Nephron progenitor cell (in vitro differentiated cells): ENCODE data around the gene MINDY4.

ENCODE experiments used
- DNase-seq: peaks from one replicate; pipeline ENCODE4 v3.0.0; 2021
- H3K27ac Mint-ChIP-seq: 2 replicates; pipeline ENCODE4 v1.8.0; 2021; ENCODE audit warnings: mild to moderate bottlenecking, moderate library complexity, mixed read lengths
- H3K27me3 Mint-ChIP-seq: 2 replicates; pipeline ENCODE4 v1.8.0; 2021; ENCODE audit warnings: mild to moderate bottlenecking, low read depth, mixed read lengths; ENCODE audit not compliant: poor library complexity
- H3K36me3 Mint-ChIP-seq: 2 replicates; pipeline ENCODE4 v1.8.0; 2021; ENCODE audit warnings: low read depth, mixed read lengths
- H3K4me1 Mint-ChIP-seq: 2 replicates; pipeline ENCODE4 v1.8.0; 2021; ENCODE audit warnings: mixed read lengths
- H3K4me3 Mint-ChIP-seq: 2 replicates; pipeline ENCODE4 v1.8.0; 2021; ENCODE audit warnings: mild to moderate bottlenecking, moderate library complexity, mixed read lengths
- H3K9me3 Mint-ChIP-seq: 2 replicates; pipeline ENCODE4 v1.8.0; 2021; ENCODE audit warnings: mild to moderate bottlenecking, moderate library complexity, mixed read lengths
- TF ChIP-seq, protein P1 (sequence below): fragments of 200-600 bp; sonication (generic); IDR thresholded peaks from 2 replicates; pipeline ENCODE4 v1.5.0; 2021; ENCODE audit warnings: antibody characterized with exemption

The MINDY4 gene

DNA sequence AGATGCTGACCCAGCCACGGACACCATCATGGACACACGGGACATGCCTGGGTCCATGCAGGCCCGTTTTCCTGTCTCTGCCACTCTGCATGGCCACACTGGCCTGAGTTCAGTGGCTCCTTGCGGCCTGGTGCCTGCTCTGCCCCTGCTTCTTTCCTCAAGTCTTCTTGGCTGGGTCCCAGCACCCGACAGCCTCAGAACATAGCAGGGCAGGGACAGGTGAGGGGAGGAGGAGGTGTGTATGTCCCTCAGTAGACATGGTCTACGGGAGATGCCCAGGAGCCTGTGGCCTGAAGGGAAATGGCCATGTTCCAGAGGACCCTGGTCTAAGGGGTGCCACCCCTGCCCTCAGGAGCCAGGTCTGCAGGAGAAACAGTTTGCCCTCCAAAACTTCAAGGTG lies 138.2 kb downstream of the MINDY4 start:
- no peaks in the 10 kb centered on the region for H3K9me3 Mint-ChIP-seq
- DNase-seq, result no peak
- H3K4me3 Mint-ChIP-seq, result no peak overlapping the region
- H3K4me1 Mint-ChIP-seq, result peaks cover 27% of the 10 kb centered on the region
- H3K36me3 Mint-ChIP-seq, result no peaks in the 10 kb centered on the region
- no peak overlapping the region for H3K27ac Mint-ChIP-seq
- peaks cover 15% of the 10 kb centered on the region for H3K27me3 Mint-ChIP-seq
- TF ChIP-seq, protein P1, sequence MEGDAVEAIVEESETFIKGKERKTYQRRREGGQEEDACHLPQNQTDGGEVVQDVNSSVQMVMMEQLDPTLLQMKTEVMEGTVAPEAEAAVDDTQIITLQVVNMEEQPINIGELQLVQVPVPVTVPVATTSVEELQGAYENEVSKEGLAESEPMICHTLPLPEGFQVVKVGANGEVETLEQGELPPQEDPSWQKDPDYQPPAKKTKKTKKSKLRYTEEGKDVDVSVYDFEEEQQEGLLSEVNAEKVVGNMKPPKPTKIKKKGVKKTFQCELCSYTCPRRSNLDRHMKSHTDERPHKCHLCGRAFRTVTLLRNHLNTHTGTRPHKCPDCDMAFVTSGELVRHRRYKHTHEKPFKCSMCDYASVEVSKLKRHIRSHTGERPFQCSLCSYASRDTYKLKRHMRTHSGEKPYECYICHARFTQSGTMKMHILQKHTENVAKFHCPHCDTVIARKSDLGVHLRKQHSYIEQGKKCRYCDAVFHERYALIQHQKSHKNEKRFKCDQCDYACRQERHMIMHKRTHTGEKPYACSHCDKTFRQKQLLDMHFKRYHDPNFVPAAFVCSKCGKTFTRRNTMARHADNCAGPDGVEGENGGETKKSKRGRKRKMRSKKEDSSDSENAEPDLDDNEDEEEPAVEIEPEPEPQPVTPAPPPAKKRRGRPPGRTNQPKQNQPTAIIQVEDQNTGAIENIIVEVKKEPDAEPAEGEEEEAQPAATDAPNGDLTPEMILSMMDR, result no peak

DNA sequence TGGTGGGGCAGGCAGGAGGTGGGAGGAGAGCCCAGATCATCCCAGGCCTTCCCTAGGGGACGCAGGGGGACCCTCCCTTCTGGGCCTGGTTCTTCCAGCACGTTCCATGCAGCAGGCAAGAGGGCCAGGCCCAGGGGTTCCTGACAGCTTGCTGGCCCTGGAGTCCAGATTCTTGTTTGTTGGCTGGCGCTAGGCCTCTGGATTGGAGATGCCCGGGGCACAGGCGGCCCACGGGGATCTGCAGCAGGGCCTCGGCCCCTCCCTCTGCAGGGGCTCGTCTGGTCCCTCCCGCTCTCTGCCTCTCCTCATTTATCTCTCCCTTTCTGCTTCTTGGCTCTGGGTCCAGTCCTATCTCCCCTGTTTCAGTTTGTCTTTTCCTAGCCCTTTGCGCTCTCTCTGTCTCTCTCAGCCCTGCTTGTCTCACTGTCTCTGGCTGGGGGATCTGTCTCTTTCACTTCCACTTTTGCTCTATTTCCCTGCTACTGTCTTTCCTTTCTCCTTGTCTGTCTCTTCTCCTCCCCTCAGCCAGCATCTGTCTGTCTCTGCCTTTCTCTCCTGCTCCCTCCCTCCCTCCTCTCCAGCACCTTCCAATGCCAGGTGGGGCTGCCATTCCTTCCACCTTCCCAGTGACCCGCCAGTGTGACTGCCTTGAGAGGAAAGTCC lies 139.3 kb downstream of the MINDY4 start:
- Mint-ChIP-seq H3K27ac (no peak overlapping the region), H3K27me3 (peaks cover 15% of the 10 kb centered on the region), H3K4me1 (peaks cover 29% of the 10 kb centered on the region), H3K36me3 (no peaks in the 10 kb centered on the region), H3K4me3 (no peak overlapping the region), H3K9me3 (no peaks in the 10 kb centered on the region)
- TF ChIP-seq, protein P1, result no peak
- DNase-seq, result no peak

DNA sequence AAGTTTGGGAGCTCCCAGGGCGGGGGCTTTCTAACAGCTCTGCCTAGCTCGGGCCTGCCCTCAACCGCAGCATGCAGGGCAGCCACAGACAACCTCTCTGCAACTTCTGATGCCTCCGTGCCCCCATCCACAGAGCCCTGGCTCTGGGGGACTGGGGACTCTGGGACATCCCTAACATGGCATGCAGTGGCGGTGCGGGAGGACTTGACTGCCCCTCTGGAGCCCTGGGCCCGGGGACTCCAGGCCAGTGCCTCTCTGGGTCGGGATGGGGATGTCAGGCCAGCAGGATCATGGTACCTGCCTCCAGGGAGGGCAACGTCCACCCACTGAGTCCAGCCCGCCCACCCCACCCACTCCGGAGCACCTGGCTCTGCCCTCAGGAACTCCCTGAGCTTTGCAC lies 139.9 kb downstream of the MINDY4 start:
- Mint-ChIP-seq H3K27ac (no peak overlapping the region), H3K4me3 (no peak overlapping the region), H3K27me3 (peaks cover 15% of the 10 kb centered on the region), H3K4me1 (peaks cover 30% of the 10 kb centered on the region), H3K9me3 (no peaks in the 10 kb centered on the region), H3K36me3 (no peaks in the 10 kb centered on the region)
- TF ChIP-seq, protein P1, result no peak
- no peak for DNase-seq

DNA sequence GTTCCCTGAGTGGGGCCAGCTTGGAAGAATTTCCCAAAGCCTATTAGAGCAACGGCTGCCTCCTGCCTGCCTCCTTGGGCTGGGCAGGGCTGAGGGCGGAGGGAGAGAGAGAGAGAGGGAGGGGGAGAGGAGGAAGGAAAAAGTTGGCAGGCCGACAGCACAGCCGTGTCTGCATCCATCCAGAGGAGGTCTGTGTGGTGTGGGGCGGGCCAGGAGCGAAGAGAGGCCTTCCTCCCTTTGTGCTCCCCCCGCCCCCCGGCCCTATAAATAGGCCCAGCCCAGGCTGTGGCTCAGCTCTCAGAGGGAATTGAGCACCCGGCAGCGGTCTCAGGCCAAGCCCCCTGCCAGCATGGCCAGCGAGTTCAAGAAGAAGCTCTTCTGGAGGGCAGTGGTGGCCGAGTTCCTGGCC lies 140.3 kb downstream of the MINDY4 start, which contains the start of gene AQP1:
Gene AQP1 (plus strand): TSS at position 293 of the 409 bp plus-strand sequence. CDS start 57 bp downstream, at position 350.
- H3K4me1 Mint-ChIP-seq, result peaks cover 31% of the 10 kb centered on the region
- DNase-seq, result no peak
- H3K9me3 Mint-ChIP-seq, result no peaks in the 10 kb centered on the region
- H3K27me3 Mint-ChIP-seq, result peaks cover 15% of the 10 kb centered on the region
- H3K27ac Mint-ChIP-seq, result no peak within 1 kb of the TSS
- H3K4me3 Mint-ChIP-seq, result no peak within 1 kb of the TSS
- TF ChIP-seq, protein P1, result no peak
- no peaks in the 10 kb centered on the region for H3K36me3 Mint-ChIP-seq

DNA sequence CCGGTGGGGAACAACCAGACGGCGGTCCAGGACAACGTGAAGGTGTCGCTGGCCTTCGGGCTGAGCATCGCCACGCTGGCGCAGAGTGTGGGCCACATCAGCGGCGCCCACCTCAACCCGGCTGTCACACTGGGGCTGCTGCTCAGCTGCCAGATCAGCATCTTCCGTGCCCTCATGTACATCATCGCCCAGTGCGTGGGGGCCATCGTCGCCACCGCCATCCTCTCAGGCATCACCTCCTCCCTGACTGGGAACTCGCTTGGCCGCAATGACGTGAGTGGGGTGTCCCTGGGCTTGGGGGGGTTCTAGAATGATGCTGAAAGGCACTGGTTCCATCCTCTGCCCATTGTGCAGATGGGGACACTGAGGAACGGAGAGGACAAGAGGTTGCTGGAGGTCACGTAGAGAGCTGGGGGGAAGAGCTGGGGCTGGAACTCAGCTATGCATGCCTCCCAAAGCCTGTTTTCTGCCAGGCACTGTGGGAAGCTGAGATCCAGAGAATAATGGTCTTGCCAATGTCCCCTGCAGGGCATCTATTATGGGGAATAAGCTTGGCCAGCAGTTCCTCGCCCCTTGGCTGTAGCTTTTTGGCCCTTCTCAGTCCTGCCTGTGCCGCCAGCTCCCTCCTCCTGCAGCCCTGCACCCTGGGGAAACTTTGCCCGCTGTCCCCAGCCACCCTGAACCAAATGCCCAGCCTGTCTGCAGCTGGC lies 141.0 kb downstream of the MINDY4 start:
- Mint-ChIP-seq H3K4me3 (no peak overlapping the region), H3K4me1 (peaks cover 33% of the 10 kb centered on the region), H3K27me3 (peaks cover 15% of the 10 kb centered on the region), H3K27ac (no peak overlapping the region), H3K9me3 (no peaks in the 10 kb centered on the region), H3K36me3 (no peaks in the 10 kb centered on the region)
- DNase-seq, result no peak
- TF ChIP-seq, protein P1, result no peak

DNA sequence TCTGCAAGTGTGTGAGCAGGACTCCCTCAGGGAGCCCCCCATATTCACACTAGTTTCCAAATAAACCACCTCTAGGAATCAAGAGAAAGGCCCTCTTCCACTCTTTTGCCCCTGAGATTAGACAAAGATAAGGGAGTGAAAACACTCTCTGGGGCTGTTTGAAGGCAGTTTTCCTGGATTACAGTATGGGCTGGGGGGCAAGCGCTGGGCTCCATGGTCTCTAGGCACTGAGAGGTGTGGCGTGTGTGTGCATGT lies 141.4 kb downstream of the MINDY4 start:
- Mint-ChIP-seq H3K9me3 (no peaks in the 10 kb centered on the region), H3K27ac (no peak overlapping the region), H3K4me3 (no peak overlapping the region), H3K27me3 (peaks cover 15% of the 10 kb centered on the region), H3K4me1 (peaks cover 37% of the 10 kb centered on the region), H3K36me3 (no peaks in the 10 kb centered on the region)
- TF ChIP-seq, protein P1, result no peak
- no peak for DNase-seq
